HepG2 (cell line): ENCODE measurements around the gene PACSIN1. TPM values are rescaled to one million over a fixed set of nuclear protein-coding genes. Genes with fewer than 3 reads are reported as not detected.
A peak's percentile ranks its signal among the peaks of the same experiment; 100 is the strongest.

ENCODE experiments used
- ATAC-seq: fragments of 200-7000 bp; cut with Tn5 transposase; 3 replicates; pipeline ENCODE4 v1.9.1; 2020; ENCODE audit warnings: mild to moderate bottlenecking, moderate library complexity
- BruUV-seq: library from RNA; stranded (reverse); fragments of 400-500 nt; replicated peaks from 2 replicates; lab custom pipeline; 2021; lab: Mats Ljungman, UMichigan
- CTCF ChIA-PET: fragments of 300-600 bp; formaldehyde crosslinking; extraction: SDS; loops from one replicate; lab custom pipeline; 2021; ENCODE audit warnings: low total read pairs, inconsistent platforms, low intra/inter-chr PET ratio; lab: Yijun Ruan, JAX
- POLR2A ChIA-PET: fragments of 350-600 bp; sonication (Branson Sonifier 250); formaldehyde crosslinking; loops from one replicate; lab custom pipeline; 2020; ENCODE audit warnings: antibody characterized with exemption, inconsistent platforms; lab: Yijun Ruan, JAX
- DNase-seq: peaks from one replicate; pipeline ENCODE4 v3.0.0-alpha.2; 2015; ENCODE audit warnings: low spot score
- FAIRE-seq: peaks from 3 replicates; lab custom pipeline; 2011; peaks lifted over from hg19 to GRCh38; lab: Jason Lieb, UNC
- H2AFZ ChIP-seq: one replicate; pipeline ENCODE4 v1.6.1; 2011; ENCODE audit warnings: low read length, inconsistent platforms
- H3K27ac ChIP-seq: fragments of 300-600 bp; 3 replicates; pipeline ENCODE4 v1.8.0; 2011; ENCODE audit warnings: mixed run types, mild to moderate bottlenecking, mixed read lengths, low read length, inconsistent platforms; ENCODE audit not compliant: insufficient read depth; ENCODE audit errors: extremely low read length
- H3K27me3 ChIP-seq, 2 experiments: fragments of 200-600 bp in 1 of 2; 2 replicates in 1 of 2; 3 replicates in 1 of 2; pipeline versions ENCODE4 v1.6.0 to v1.8.0; 2011; ENCODE audit warnings: low read length in 2 of 2, mild to moderate bottlenecking in 2 of 2, moderate library complexity in 2 of 2, inconsistent platforms in 1 of 2; ENCODE audit not compliant: insufficient read depth in 2 of 2, control insufficient read depth in 1 of 2
- H3K36me3 ChIP-seq, 2 experiments: fragments of 200-600 bp in 1 of 2; replicated peaks in 1 of 2; 2 replicates in 1 of 2; 3 replicates in 1 of 2; pipeline versions ENCODE4 v1.5.1 to v1.8.0; 2011; ENCODE audit warnings: low read length in 2 of 2, inconsistent platforms in 1 of 2; ENCODE audit not compliant: insufficient read depth in 2 of 2, control insufficient read depth in 1 of 2
- H3K4me1 ChIP-seq: 2 replicates; pipeline ENCODE4 v1.5.1; 2012; ENCODE audit warnings: low read length, inconsistent platforms; ENCODE audit not compliant: insufficient read depth
- H3K4me2 ChIP-seq: 2 replicates; pipeline ENCODE4 v1.6.0; 2011; ENCODE audit warnings: low read depth, low read length, inconsistent platforms
- H3K4me3 ChIP-seq, 3 experiments: fragments of 200-600 bp in 1 of 3; sonication (generic), shearing (Covaris generic) in 1 of 3; replicated peaks in 1 of 3; 2 replicates each; pipeline ENCODE4 v1.5.1; 2011 to 2016; ENCODE audit warnings: low read length in 3 of 3, inconsistent platforms in 2 of 3, low read depth in 2 of 3, mild to moderate bottlenecking in 2 of 3, control low read depth in 1 of 3, mixed read lengths in 1 of 3; ENCODE audit not compliant: insufficient read depth in 1 of 3
- H3K79me2 ChIP-seq: one replicate; pipeline ENCODE4 v1.6.1; 2011; ENCODE audit warnings: low read length, inconsistent platforms; ENCODE audit not compliant: insufficient read depth
- H3K9ac ChIP-seq: 2 replicates; pipeline ENCODE4 v1.6.0; 2011; ENCODE audit warnings: mild to moderate bottlenecking, low read depth, low read length, inconsistent platforms; ENCODE audit not compliant: insufficient read depth
- H3K9me3 ChIP-seq: 2 replicates; pipeline ENCODE4 v1.5.1; 2012; ENCODE audit warnings: mild to moderate bottlenecking, low read length
- H4K20me1 ChIP-seq: 2 replicates; pipeline ENCODE4 v1.6.0; 2011; ENCODE audit warnings: inconsistent platforms, mild to moderate bottlenecking, low read length, moderate library complexity; ENCODE audit not compliant: insufficient read depth
- FOXA3 ChIP-seq: IDR thresholded peaks from 2 replicates; pipeline ENCODE4 v1.6.1; 2016; ENCODE audit warnings: missing genetic modification reagents, missing compliant biosample characterization
- MZF1 ChIP-seq: sonication (generic); formaldehyde crosslinking; IDR thresholded peaks from 2 replicates; pipeline ENCODE4 v1.8.1; 2023; ENCODE audit warnings: mild to moderate bottlenecking, missing genetic modification reagents, borderline replicate concordance
- NPAS2 ChIP-seq: sonication (generic); formaldehyde crosslinking; IDR thresholded peaks from 2 replicates; pipeline ENCODE4 v1.8.0; 2022; ENCODE audit warnings: mild to moderate bottlenecking, missing genetic modification reagents, borderline replicate concordance
- RAD21 ChIP-seq: fragments of 450-650 bp; formaldehyde crosslinking; IDR thresholded peaks from 2 replicates; pipeline ENCODE4 v1.5.0; 2020; ENCODE audit warnings: mild to moderate bottlenecking
- SMC3 ChIP-seq: IDR thresholded peaks from 2 replicates; pipeline ENCODE4 v1.6.1; 2011; ENCODE audit warnings: low read length, improper control_type of control experiment
- SRSF1 ChIP-seq: fragments of 200-400 bp; formaldehyde crosslinking; optimal IDR thresholded peaks from 2 replicates; pipeline ENCODE3; 2017; ENCODE audit warnings: mild to moderate bottlenecking, low read depth, low read length, moderate library complexity
- ZMYM3 ChIP-seq: sonication (generic); formaldehyde crosslinking; IDR thresholded peaks from 2 replicates; pipeline ENCODE4 v1.5.1; 2020; ENCODE audit warnings: mild to moderate bottlenecking, missing genetic modification reagents
- ZNF335 ChIP-seq: sonication (generic); formaldehyde crosslinking; IDR thresholded peaks from 2 replicates; pipeline ENCODE4 v1.4.0; 2020; ENCODE audit warnings: missing genetic modification reagents
- ZNF44 ChIP-seq: sonication (generic); formaldehyde crosslinking; IDR thresholded peaks from 2 replicates; pipeline ENCODE4 v1.5.1; 2020; ENCODE audit warnings: mild to moderate bottlenecking, missing genetic modification reagents
- ZNF558 ChIP-seq: sonication (generic); formaldehyde crosslinking; IDR thresholded peaks from 2 replicates; pipeline ENCODE4 v1.9.0; 2022; ENCODE audit warnings: mild to moderate bottlenecking, missing genetic modification reagents, borderline replicate concordance
- ZNF768 ChIP-seq: sonication (generic); formaldehyde crosslinking; IDR thresholded peaks from 2 replicates; pipeline ENCODE4 v1.4.0; 2020; ENCODE audit warnings: missing genetic modification reagents
- WGBS: methylation state at CpG from one replicate; pipeline ENCODE4 v1.1.6; 2017; ENCODE audit warnings: low lambda C conversion rate; 5-methylcytosine and 5-hydroxymethylcytosine counted together
- in situ Hi-C: cut with HindIII; loops from 2 replicates; pipeline ENCODE4 v1.10.0; 2017; ENCODE audit warnings: low pct_unique_long_range_greater_than_20kb; ENCODE audit not compliant: extremely low pct_ligation_motif_present
- intact Hi-C: fragments of 100-400 bp; cut with micrococcal nuclease; formaldehyde crosslinking; loops from one replicate; pipeline ENCODE4 v1.10.0; 2022; ENCODE audit not compliant: unreplicated experiment
- polyA plus RNA-seq, 8 experiments: library from polyadenylated mRNA; depleted of rRNA in 3 of 8; stranded (reverse) in 7 of 8; unstranded in 1 of 8; fragments of >200 nt; fragmentation: Illumina TruSeq in 4 of 8; extraction: Trizol in 4 of 8; gene quantifications; 2 replicates each; pipeline versions ENCODE4 v1.2.1 to v1.2.3, GENCODE V29; 2011 to 2016; ENCODE audit warnings: low read depth in 4 of 8, missing spikeins in 1 of 8, mixed read lengths in 1 of 8; ENCODE audit not compliant: insufficient read depth in 1 of 8
- total RNA-seq, 5 experiments: library from RNA; depleted of rRNA; stranded (reverse); fragments of >200 nt; fragmentation: Illumina TruSeq; extraction: Trizol; gene quantifications; 2 replicates each; pipeline ENCODE4 v1.2.3, GENCODE V29; 2016; ENCODE audit warnings: low read depth in 1 of 5
- TF ChIP-seq, protein P1 (sequence below): sonication (generic); formaldehyde crosslinking; conservative IDR thresholded peaks from 2 replicates; pipeline ENCODE4 v1.4.0; 2020; ENCODE audit warnings: missing genetic modification reagents

PACSIN1 gene
- total and polyA plus RNA-seq, 2 of the 13 experiments (the other 11 are each of a cell fraction or from before 2014, with no cell fraction given): not detected

DNA sequence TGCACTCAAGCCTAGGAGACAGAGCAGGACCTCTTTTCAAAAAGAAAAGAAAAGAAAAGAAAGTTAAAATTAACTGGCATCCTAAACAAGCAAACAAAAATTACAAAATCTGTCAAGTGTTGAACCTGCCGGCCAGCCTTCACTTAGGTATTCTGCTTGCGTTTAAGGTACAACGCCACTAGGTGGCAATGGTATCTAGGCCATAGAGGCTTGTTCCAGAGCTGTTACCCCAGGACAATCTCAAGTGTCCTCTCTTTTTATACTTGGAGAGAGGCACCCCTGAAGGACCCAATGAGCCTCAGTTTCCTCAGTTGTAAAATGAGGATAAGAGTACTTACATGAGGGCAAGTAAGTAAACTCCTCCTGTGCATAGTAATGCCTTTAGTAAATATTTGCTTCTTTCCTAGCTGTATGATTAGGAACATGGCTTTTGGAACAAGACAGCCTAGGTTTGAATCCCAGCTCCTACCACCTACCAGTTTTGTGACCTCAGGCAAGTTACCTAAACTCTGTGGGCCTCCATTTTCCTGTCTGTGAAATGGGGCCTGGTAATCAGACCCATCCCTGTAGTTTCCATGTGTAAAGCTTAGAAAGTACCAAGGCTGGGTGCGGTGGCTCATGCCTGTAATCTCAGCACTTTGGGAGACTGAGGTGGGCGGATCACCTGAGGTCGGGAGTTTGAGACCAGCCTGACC is 5.8 kb upstream of the PACSIN1 start (continued):
- TF ChIP-seq, protein P1, sequence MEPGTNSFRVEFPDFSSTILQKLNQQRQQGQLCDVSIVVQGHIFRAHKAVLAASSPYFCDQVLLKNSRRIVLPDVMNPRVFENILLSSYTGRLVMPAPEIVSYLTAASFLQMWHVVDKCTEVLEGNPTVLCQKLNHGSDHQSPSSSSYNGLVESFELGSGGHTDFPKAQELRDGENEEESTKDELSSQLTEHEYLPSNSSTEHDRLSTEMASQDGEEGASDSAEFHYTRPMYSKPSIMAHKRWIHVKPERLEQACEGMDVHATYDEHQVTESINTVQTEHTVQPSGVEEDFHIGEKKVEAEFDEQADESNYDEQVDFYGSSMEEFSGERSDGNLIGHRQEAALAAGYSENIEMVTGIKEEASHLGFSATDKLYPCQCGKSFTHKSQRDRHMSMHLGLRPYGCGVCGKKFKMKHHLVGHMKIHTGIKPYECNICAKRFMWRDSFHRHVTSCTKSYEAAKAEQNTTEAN (CRISPR knock-in tag): no peak
- peak; percentile 38; the same call in 1 of the 2 replicates for TF ChIP-seq FOXA3
- no peak for TF ChIP-seq ZNF44 (CRISPR knock-in tag)
- peak; percentile 81 for TF ChIP-seq SMC3
- TF ChIP-seq NPAS2 (CRISPR knock-in tag): no peak
- peak; percentile 80 for TF ChIP-seq RAD21
- no peak for TF ChIP-seq SRSF1
- peak; percentile 73; the same call in 1 of the 2 replicates for TF ChIP-seq ZNF335 (CRISPR knock-in tag)
- TF ChIP-seq, all 625 proteins: peak for 21

- DNase-seq: no peak
- BruUV-seq: no TSS peak
- no peaks in the 10 kb centered on the region for H3K9me3 ChIP-seq
- H2AFZ ChIP-seq: no peak overlapping the region
- H3K27me3 ChIP-seq: peaks cover 6 to 17% of the 10 kb centered on the region in 2 experiments; a peak in 4 of 5 replicates
- H4K20me1 ChIP-seq: no peaks in the 10 kb centered on the region
- no peak overlapping the region for H3K4me2 ChIP-seq
- CTCF ChIA-PET: interaction anchor here (3.2 kb wide), 1 partner anchor 148 kb away, joined by 29 read pairs; no protein-coding TSS in a partner anchor
- H3K36me3 ChIP-seq: no peaks in the 10 kb centered on the region
- H3K4me3 ChIP-seq: no peak overlapping the region
- no peak for TF ChIP-seq MZF1 (CRISPR knock-in tag)
- TF ChIP-seq ZNF558 (CRISPR knock-in tag): no peak
- peak; percentile 52 for TF ChIP-seq ZMYM3
- TF ChIP-seq ZNF768 (CRISPR knock-in tag): peak; percentile 97
- POLR2A ChIA-PET: interaction anchor here (2.7 kb wide), 1 partner anchor 148 kb away, joined by 17 read pairs; no protein-coding TSS in a partner anchor
- no peak for FAIRE-seq
- intact Hi-C loops (loop anchor here (1.0 kb wide), 2 partner anchors 99 to 148 kb away; no protein-coding TSS in a partner anchor), in situ Hi-C loops (loop anchor here (10.0 kb wide), 1 partner anchor 144 kb away; no protein-coding TSS in a partner anchor)
- ATAC-seq: no peak
- no peak overlapping the region for H3K27ac ChIP-seq
- H3K79me2 ChIP-seq: no peaks in the 10 kb centered on the region
- WGBS: 30% methylated on average over 5 of the region's 5 CpGs
- peaks cover 57% of the 10 kb centered on the region for H3K4me1 ChIP-seq
- H3K9ac ChIP-seq: no peak overlapping the region
These were observed 4.9 kb upstream of the PACSIN1 start for GRCh38 chr6:34460796-34461507.
